Measurements from ENCODE around the gene PTPRB. TPM values are rescaled to one million over a fixed set of nuclear protein-coding genes. Genes with fewer than 3 reads are reported as not detected.

PTPRB gene
- total and polyA plus RNA-seq, 2 of the 8 experiments (the other 6 are each of a cell fraction or from before 2014, with no cell fraction given): 0.36 to 0.58 TPM

- TF ChIP-seq CBX8 (IDR thresholded peaks at IDR 0.05; ENCODE audit: borderline replicate concordance, low read depth, low read length) (no peak), MAFK (IDR thresholded peaks at IDR 0.05; ENCODE audit: low read depth, low read length) (no peak), SP4 (IDR thresholded peaks at IDR 0.05; ENCODE audit: low read length) (no peak), RFX5 (IDR thresholded peaks at IDR 0.05; ENCODE audit: borderline replicate concordance, low read depth, low read length) (no peak), RAD21 (IDR thresholded peaks at IDR 0.05 in 1 of 2, conservative IDR thresholded peaks at IDR 0.05 in 1 of 2; ENCODE audit: low read depth in 2 of 2, low read length in 2 of 2) (no peak), CTCF (IDR thresholded peaks at IDR 0.05; ENCODE audit: control extremely low read depth in 1 of 3, insufficient read depth in 1 of 3, low read depth in 1 of 3, low read length in 3 of 3) (no peak)
Observed at GRCh38 chr12:70508178-70508577, 129.1 kb downstream of the PTPRB start (continued).

Measured in H1 (cell line).